IMR-90 (cell line): ENCODE data around the gene KIF1B.

Experiments used
- POLR2A ChIP-seq: IDR thresholded peaks from 2 replicates; pipeline ENCODE4 v1.6.1; 2012; ENCODE audit warnings: mild to moderate bottlenecking, low read depth, low read length
- RAD21 ChIP-seq: IDR thresholded peaks from 2 replicates; pipeline ENCODE4 v1.6.1; 2012; ENCODE audit warnings: low read length, improper control_type of control experiment
- TF ChIP-seq, protein P1 (sequence below): conservative IDR thresholded peaks from 2 replicates; pipeline ENCODE4 v1.5.1; 2012; ENCODE audit warnings: mild to moderate bottlenecking, low read depth, low read length, improper control_type of control experiment

DNA sequence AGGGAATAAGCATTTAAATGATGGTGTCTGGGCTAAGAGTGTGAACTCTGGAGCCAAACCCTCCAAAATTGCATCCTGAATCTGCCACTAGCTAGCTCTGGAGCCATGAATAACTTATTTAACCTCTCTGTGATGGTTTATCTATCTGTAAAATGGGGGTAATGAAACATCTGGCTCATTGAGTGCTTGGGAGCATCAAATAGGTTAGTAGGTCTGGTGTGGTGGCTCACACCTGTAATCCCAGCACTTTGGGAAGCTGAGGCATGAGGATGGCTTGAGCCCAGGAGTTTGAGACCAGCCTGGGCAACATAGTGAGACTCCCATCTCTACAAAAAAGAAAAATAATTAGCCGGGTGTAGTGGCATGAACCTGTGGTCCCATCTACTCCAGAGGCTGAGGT, 42.8 kb downstream of the KIF1B start:
- TF ChIP-seq, protein P1, sequence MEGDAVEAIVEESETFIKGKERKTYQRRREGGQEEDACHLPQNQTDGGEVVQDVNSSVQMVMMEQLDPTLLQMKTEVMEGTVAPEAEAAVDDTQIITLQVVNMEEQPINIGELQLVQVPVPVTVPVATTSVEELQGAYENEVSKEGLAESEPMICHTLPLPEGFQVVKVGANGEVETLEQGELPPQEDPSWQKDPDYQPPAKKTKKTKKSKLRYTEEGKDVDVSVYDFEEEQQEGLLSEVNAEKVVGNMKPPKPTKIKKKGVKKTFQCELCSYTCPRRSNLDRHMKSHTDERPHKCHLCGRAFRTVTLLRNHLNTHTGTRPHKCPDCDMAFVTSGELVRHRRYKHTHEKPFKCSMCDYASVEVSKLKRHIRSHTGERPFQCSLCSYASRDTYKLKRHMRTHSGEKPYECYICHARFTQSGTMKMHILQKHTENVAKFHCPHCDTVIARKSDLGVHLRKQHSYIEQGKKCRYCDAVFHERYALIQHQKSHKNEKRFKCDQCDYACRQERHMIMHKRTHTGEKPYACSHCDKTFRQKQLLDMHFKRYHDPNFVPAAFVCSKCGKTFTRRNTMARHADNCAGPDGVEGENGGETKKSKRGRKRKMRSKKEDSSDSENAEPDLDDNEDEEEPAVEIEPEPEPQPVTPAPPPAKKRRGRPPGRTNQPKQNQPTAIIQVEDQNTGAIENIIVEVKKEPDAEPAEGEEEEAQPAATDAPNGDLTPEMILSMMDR = no peak
- TF ChIP-seq POLR2A (no peak), RAD21 (no peak)
